ENCODE measurements around the gene ANKRD63. TPM values are rescaled to one million over a fixed set of nuclear protein-coding genes. Genes with fewer than 3 reads are reported as not detected.

ANKRD63 gene
- total and polyA plus RNA-seq, 2 of the 13 experiments (the other 11 are each of a cell fraction or from before 2014, with no cell fraction given), result not detected

DNA sequence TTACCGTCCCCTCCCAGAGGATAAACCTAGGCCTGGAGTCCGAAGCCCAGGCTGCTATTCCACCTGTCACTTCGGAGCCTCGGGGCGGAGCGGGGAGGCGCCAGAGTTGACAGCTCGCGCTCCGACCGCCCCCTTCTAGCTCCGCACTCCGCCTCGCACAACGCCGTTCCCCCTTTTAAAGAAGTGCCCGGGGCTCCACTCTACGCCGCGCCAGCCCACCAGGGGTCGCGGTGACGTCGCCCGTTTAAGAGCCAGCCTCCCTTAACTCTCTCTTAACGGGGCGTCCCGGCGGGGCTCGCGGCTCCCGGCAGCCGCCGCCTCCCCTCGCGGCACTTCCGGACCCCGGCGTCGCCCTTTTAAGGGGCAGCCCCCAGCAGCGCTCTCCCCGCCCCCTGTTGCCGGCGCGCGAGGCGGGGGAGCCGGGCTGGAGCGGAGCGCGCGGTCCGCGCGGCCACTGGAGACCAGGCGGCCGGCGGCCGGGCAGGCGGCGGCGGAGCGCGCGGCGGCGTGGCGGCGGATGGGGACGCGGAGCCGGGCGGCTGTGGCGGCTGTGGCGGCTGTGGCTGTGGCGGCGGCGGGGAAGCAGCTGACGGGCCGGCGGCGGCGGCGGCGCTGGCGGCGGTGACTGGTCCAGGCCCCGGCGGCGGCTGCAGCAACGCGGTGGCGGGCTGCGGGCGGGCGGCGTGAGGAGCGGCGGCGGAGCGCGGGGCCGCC lies 40.5 kb upstream of the ANKRD63 start, which contains the start of gene INAFM2 (continued):
- TF ChIP-seq ZFP82 (CRISPR knock-in tag; IDR thresholded peaks at IDR 0.05; ENCODE audit: borderline replicate concordance) (0 out of 2 replicates have a peak, but pooled peaks have one; percentile 65), PHF21A (CRISPR knock-in tag; IDR thresholded peaks at IDR 0.05) (peak; percentile 79), AGO2 (optimal IDR thresholded peaks at IDR 0.05; ENCODE audit: low read depth, low read length) (no peak), ZNF350 (CRISPR knock-in tag; IDR thresholded peaks at IDR 0.05; ENCODE audit: borderline replicate concordance, low read depth) (0 out of 2 replicates have a peak, but pooled peaks have one; percentile 24), CEBPB (IDR thresholded peaks at IDR 0.05; ENCODE audit: borderline replicate concordance, low read depth, low read length) (no peak), NAIF1 (CRISPR knock-in tag; IDR thresholded peaks at IDR 0.05; ENCODE audit: borderline replicate concordance) (no peak), BORCS8-MEF2B (CRISPR knock-in tag; IDR thresholded peaks at IDR 0.05) (0 out of 2 replicates have a peak, but pooled peaks have one; percentile 34), ZNF776 (CRISPR knock-in tag; IDR thresholded peaks at IDR 0.05) (no peak), ZNF761 (CRISPR knock-in tag; conservative IDR thresholded peaks at IDR 0.05) (no peak), ZNF143 (CRISPR knock-in tag; IDR thresholded peaks at IDR 0.05) (no peak), MED13 (CRISPR knock-in tag; IDR thresholded peaks at IDR 0.05) (no peak; the same call in 1 of the 2 replicates), NFE2L2 (IDR thresholded peaks at IDR 0.05; ENCODE audit: low read length) (no peak), ZNF224 (CRISPR knock-in tag; IDR thresholded peaks at IDR 0.05) (no peak), PAWR (CRISPR knock-in tag; IDR thresholded peaks at IDR 0.05; ENCODE audit: borderline replicate concordance) (no peak), MIXL1 (CRISPR knock-in tag; IDR thresholded peaks at IDR 0.05) (peak; percentile 27; the same call in 1 of the 2 replicates), ZNF670 (CRISPR knock-in tag; IDR thresholded peaks at IDR 0.05; ENCODE audit: borderline replicate concordance) (no peak), TBP (CRISPR knock-in tag; IDR thresholded peaks at IDR 0.05) (no peak), BRCA1 (CRISPR knock-in tag; IDR thresholded peaks at IDR 0.05) (no peak), DNMT1 (CRISPR knock-in tag; IDR thresholded peaks at IDR 0.05) (no peak)
- TF ChIP-seq, protein P1, sequence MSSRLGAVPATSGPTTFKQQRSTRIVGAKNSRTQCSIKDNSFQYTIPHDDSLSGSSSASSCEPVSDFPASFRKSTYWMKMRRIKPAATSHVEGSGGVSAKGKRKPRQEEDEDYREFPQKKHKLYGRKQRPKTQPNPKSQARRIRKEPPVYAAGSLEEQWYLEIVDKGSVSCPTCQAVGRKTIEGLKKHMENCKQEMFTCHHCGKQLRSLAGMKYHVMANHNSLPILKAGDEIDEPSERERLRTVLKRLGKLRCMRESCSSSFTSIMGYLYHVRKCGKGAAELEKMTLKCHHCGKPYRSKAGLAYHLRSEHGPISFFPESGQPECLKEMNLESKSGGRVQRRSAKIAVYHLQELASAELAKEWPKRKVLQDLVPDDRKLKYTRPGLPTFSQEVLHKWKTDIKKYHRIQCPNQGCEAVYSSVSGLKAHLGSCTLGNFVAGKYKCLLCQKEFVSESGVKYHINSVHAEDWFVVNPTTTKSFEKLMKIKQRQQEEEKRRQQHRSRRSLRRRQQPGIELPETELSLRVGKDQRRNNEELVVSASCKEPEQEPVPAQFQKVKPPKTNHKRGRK (CRISPR knock-in tag; IDR thresholded peaks at IDR 0.05), result no peak
- TF ChIP-seq, protein P2, sequence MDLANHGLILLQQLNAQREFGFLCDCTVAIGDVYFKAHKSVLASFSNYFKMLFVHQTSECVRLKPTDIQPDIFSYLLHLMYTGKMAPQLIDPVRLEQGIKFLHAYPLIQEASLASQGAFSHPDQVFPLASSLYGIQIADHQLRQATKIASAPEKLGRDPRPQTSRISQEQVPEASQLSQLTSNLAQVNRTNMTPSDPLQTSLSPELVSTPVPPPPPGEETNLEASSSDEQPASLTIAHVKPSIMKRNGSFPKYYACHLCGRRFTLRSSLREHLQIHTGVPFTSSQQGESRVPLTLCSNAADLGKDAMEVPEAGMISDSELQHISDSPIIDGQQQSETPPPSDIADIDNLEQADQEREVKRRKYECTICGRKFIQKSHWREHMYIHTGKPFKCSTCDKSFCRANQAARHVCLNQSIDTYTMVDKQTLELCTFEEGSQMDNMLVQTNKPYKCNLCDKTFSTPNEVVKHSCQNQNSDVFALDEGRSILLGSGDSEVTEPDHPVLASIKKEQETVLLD (CRISPR knock-in tag; IDR thresholded peaks at IDR 0.05; ENCODE audit: low read depth), result no peak; the same call in none of the 2 replicates
- TF ChIP-seq, protein P3, sequence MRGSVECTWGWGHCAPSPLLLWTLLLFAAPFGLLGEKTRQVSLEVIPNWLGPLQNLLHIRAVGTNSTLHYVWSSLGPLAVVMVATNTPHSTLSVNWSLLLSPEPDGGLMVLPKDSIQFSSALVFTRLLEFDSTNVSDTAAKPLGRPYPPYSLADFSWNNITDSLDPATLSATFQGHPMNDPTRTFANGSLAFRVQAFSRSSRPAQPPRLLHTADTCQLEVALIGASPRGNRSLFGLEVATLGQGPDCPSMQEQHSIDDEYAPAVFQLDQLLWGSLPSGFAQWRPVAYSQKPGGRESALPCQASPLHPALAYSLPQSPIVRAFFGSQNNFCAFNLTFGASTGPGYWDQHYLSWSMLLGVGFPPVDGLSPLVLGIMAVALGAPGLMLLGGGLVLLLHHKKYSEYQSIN (CRISPR knock-in tag; IDR thresholded peaks at IDR 0.05; ENCODE audit: borderline replicate concordance), result no peak
- TF ChIP-seq, protein P4, sequence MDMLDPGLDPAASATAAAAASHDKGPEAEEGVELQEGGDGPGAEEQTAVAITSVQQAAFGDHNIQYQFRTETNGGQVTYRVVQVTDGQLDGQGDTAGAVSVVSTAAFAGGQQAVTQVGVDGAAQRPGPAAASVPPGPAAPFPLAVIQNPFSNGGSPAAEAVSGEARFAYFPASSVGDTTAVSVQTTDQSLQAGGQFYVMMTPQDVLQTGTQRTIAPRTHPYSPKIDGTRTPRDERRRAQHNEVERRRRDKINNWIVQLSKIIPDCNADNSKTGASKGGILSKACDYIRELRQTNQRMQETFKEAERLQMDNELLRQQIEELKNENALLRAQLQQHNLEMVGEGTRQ (IDR thresholded peaks at IDR 0.05; ENCODE audit: low read depth, low read length), result no peak
- TF ChIP-seq, protein P4 (CRISPR knock-in tag; IDR thresholded peaks at IDR 0.05; ENCODE audit: borderline replicate concordance), result no peak
